HCT116 (cell line): ENCODE measurements around the gene OTOGL. TPM values are rescaled to one million over a fixed set of nuclear protein-coding genes. Genes with fewer than 3 reads are reported as not detected.

ENCODE experiments used
- ATAC-seq: fragments of 200-7000 bp; cut with Tn5 transposase; 2 replicates; pipeline ENCODE4 v1.9.1; 2020; ENCODE audit warnings: mild to moderate bottlenecking, moderate library complexity
- BruUV-seq: library from RNA; stranded (reverse); fragments of 400-500 nt; replicated peaks from 2 replicates; lab custom pipeline; 2021; lab: Mats Ljungman, UMichigan
- CTCF ChIA-PET: fragments of 300-600 bp; sonication (Branson Sonifier 250); formaldehyde crosslinking; loops from one replicate; lab custom pipeline; 2021; ENCODE audit warnings: antibody characterized with exemption; lab: Charles Lee
- POLR2A ChIA-PET: fragments of 300-600, 350-600 bp; sonication (Branson Sonifier 250); formaldehyde crosslinking; loops from one replicate; lab custom pipeline; 2021; ENCODE audit warnings: antibody characterized with exemption; lab: Charles Lee
- RAD21 ChIA-PET, 2 experiments: fragments of 300-600 bp; sonication (Branson Sonifier 250); formaldehyde crosslinking; loops; one replicate each; lab custom pipeline; 2023; ENCODE audit warnings: low total read pairs in 2 of 2; ENCODE audit not compliant: uncharacterized antibody in 2 of 2, unreplicated experiment in 2 of 2, low non-redundant PET in 1 of 2; lab: Charles Lee
- DNase-seq: peaks from one replicate; pipeline ENCODE4 v3.0.0-alpha.2; 2010; ENCODE audit warnings: low read depth, low spot score
- H2AFZ ChIP-seq: fragments of 200-600 bp; shearing (Covaris generic), sonication (generic); 2 replicates; pipeline ENCODE4 v1.6.1; 2017; ENCODE audit warnings: low read depth, mixed run types, mixed read lengths, antibody characterized with exemption, low read length; ENCODE audit not compliant: poor library complexity, severe bottlenecking
- H3K27ac ChIP-seq: 2 replicates; pipeline ENCODE4 v1.5.1; 2012; ENCODE audit warnings: low read depth, low read length
- H3K27me3 ChIP-seq: fragments of 200-600 bp; sonication (generic); 2 replicates; pipeline ENCODE4 v1.6.1; 2016; ENCODE audit warnings: mixed run types, low read length, mixed read lengths; ENCODE audit not compliant: insufficient read depth
- H3K36me3 ChIP-seq, 2 experiments: fragments of 200-500 bp in 1 of 2; fragments of 200-600 bp in 1 of 2; sonication (Bioruptor generic) in 1 of 2; sonication (generic) in 1 of 2; 2 replicates each; pipeline versions ENCODE4 v1.5.1 to v1.6.1; 2014 to 2016; ENCODE audit warnings: low read length in 2 of 2, inconsistent platforms in 1 of 2, mixed read lengths in 1 of 2, mixed run types in 1 of 2; ENCODE audit not compliant: insufficient read depth in 2 of 2, control insufficient read depth in 1 of 2
- H3K4me1 ChIP-seq, 2 experiments: fragments of 200-600 bp in 1 of 2; sonication (generic) in 1 of 2; 2 replicates each; pipeline versions ENCODE4 v1.5.1 to v1.6.1; 2012 to 2017; ENCODE audit warnings: low read length in 2 of 2, inconsistent platforms in 1 of 2, mild to moderate bottlenecking in 1 of 2, mixed read lengths in 1 of 2, mixed run types in 1 of 2, moderate library complexity in 1 of 2; ENCODE audit not compliant: insufficient read depth in 2 of 2, control insufficient read depth in 1 of 2
- H3K4me2 ChIP-seq: fragments of 200-600 bp; sonication (generic); 2 replicates; pipeline ENCODE4 v1.6.1; 2017; ENCODE audit warnings: mixed run types, low read length, mixed read lengths
- H3K4me3 ChIP-seq, 2 experiments: fragments of 200-600 bp in 1 of 2; sonication (generic) in 1 of 2; replicated peaks in 1 of 2; 2 replicates each; pipeline ENCODE4 v1.5.1; 2011 to 2016; ENCODE audit warnings: low read length in 2 of 2, control low read depth in 1 of 2, low read depth in 1 of 2, mild to moderate bottlenecking in 1 of 2, mixed read lengths in 1 of 2, mixed run types in 1 of 2
- H3K79me2 ChIP-seq: fragments of 200-600 bp; sonication (generic); 2 replicates; pipeline ENCODE4 v1.6.1; 2017; ENCODE audit warnings: mild to moderate bottlenecking, mixed run types, low read length, moderate library complexity, mixed read lengths; ENCODE audit not compliant: insufficient read depth
- H3K9ac ChIP-seq: fragments of 200-600 bp; sonication (generic); 2 replicates; pipeline ENCODE4 v1.6.1; 2016; ENCODE audit warnings: low read length, mixed read lengths
- H3K9me2 ChIP-seq: fragments of 200-600 bp; sonication (generic), shearing (Covaris generic); 2 replicates; pipeline ENCODE4 v1.6.1; 2017; ENCODE audit warnings: mixed run types, mild to moderate bottlenecking, moderate library complexity; ENCODE audit not compliant: insufficient read depth
- H3K9me3 ChIP-seq, 2 experiments: fragments of 200-500 bp in 1 of 2; fragments of 200-600 bp in 1 of 2; sonication (Bioruptor generic) in 1 of 2; sonication (generic) in 1 of 2; 2 replicates each; pipeline ENCODE4 v1.6.1; 2014 to 2017; ENCODE audit warnings: low read length in 2 of 2, mixed read lengths in 2 of 2, inconsistent platforms in 1 of 2, low read depth in 1 of 2, mild to moderate bottlenecking in 1 of 2, mixed run types in 1 of 2, moderate library complexity in 1 of 2; ENCODE audit not compliant: control insufficient read depth in 1 of 2, insufficient read depth in 1 of 2
- H4K20me1 ChIP-seq: fragments of 200-600 bp; sonication (generic), shearing (Covaris generic); 2 replicates; pipeline ENCODE4 v1.6.1; 2017; ENCODE audit warnings: mixed run types, mild to moderate bottlenecking, moderate library complexity; ENCODE audit not compliant: insufficient read depth
- FOSL1 ChIP-seq: IDR thresholded peaks from 2 replicates; pipeline ENCODE4 v1.6.1; 2012; ENCODE audit warnings: low read depth
- POLR2AphosphoS5 ChIP-seq: IDR thresholded peaks from 2 replicates; pipeline ENCODE4 v1.6.1; 2011; ENCODE audit warnings: mild to moderate bottlenecking, low read depth, low read length, moderate library complexity
- RAD21 ChIP-seq: IDR thresholded peaks from 2 replicates; pipeline ENCODE4 v1.6.1; 2012; ENCODE audit warnings: low read depth, mild to moderate bottlenecking
- ZBTB33 ChIP-seq: IDR thresholded peaks from 2 replicates; pipeline ENCODE4 v1.6.1; 2011; ENCODE audit warnings: mild to moderate bottlenecking, low read length, moderate library complexity; ENCODE audit not compliant: insufficient replicate concordance; ENCODE audit errors: extremely low read depth
- intact Hi-C: fragments of 100-400 bp; cut with micrococcal nuclease; formaldehyde crosslinking; loops from 2 replicates; pipeline ENCODE4 v1.10.0; 2022
- total RNA-seq: library from RNA; stranded (reverse); gene quantifications from one replicate; pipeline ENCODE4 v1.2.1, GENCODE V29; 2021; ENCODE audit not compliant: unreplicated experiment

OTOGL gene
- total RNA-seq, 1 experiment from 2014 or later = not detected

GRCh38 chr12:80059102-80059501 lies 40.2 kb upstream of the OTOGL start:
- ChIA-PET CTCF (no interaction called here), POLR2A (no interaction called here)
- intact Hi-C loops = no loop called here

GRCh38 chr12:80059875-80060274 lies 39.5 kb upstream of the OTOGL start:
- no peaks in the 10 kb centered on the region for H4K20me1 ChIP-seq
- H3K9ac ChIP-seq = no peak overlapping the region
- ChIA-PET CTCF (no interaction called here), RAD21 (no interaction called here), POLR2A (no interaction called here)
- H2AFZ ChIP-seq = no peak overlapping the region
- H3K9me2 ChIP-seq = no peaks in the 10 kb centered on the region
- no peak overlapping the region for H3K4me3 ChIP-seq
- H3K36me3 ChIP-seq = no peaks in the 10 kb centered on the region
- TF ChIP-seq FOSL1 (no peak), POLR2AphosphoS5 (no peak)
- H3K4me2 ChIP-seq = no peak overlapping the region
- no peaks in the 10 kb centered on the region for H3K4me1 ChIP-seq
- H3K9me3 ChIP-seq = no peaks in the 10 kb centered on the region
- no peaks in the 10 kb centered on the region for H3K27me3 ChIP-seq
- no peak overlapping the region for H3K27ac ChIP-seq
- intact Hi-C loops = no loop called here
- BruUV-seq = no TSS peak
- no peak for ATAC-seq
- DNase-seq = no peak
- H3K79me2 ChIP-seq = no peaks in the 10 kb centered on the region

More at GRCh38 chr12:80059102-80059501, 40.2 kb upstream of the OTOGL start:
- no peaks in the 10 kb centered on the region for H3K4me1 ChIP-seq
- no peaks in the 10 kb centered on the region for H3K9me3 ChIP-seq
- no peaks in the 10 kb centered on the region for H3K9me2 ChIP-seq
- BruUV-seq = no TSS peak
- no peaks in the 10 kb centered on the region for H4K20me1 ChIP-seq
- RAD21 ChIA-PET = no interaction called here
- DNase-seq = no peak
- H3K79me2 ChIP-seq = no peaks in the 10 kb centered on the region
- no peak for ATAC-seq
- H3K4me2 ChIP-seq = no peak overlapping the region
- no peaks in the 10 kb centered on the region for H3K36me3 ChIP-seq
- H3K4me3 ChIP-seq = no peak overlapping the region
- H3K9ac ChIP-seq = no peak overlapping the region
- no peak overlapping the region for H2AFZ ChIP-seq
- H3K27ac ChIP-seq = no peak overlapping the region
- no peaks in the 10 kb centered on the region for H3K27me3 ChIP-seq
- TF ChIP-seq ZBTB33 = no peak
- TF ChIP-seq RAD21 = no peak
